WTC11 (cell line): Measurements from ENCODE around the gene CABP1. TPM values are rescaled to one million over a fixed set of nuclear protein-coding genes. Genes with fewer than 3 reads are reported as not detected.
"Not testable (repeated sequence)": the region's sequence is repeated elsewhere in the genome, so short reads cannot be mapped to it uniquely, and the experiment has no call there.

Experiments used
- ATAC-seq: fragments of 200-7000 bp; cut with Tn5 transposase; 2 replicates; pipeline ENCODE4 v1.10.0; 2021; ENCODE audit warnings: mild to moderate bottlenecking, moderate library complexity
- CTCF ChIA-PET: fragments of 300-600 bp; sonication (Branson Sonifier 250); formaldehyde crosslinking; loops from one replicate; lab custom pipeline; 2021; ENCODE audit warnings: antibody characterized with exemption; lab: Charles Lee
- POLR2A ChIA-PET: fragments of 350-600 bp; sonication (Branson Sonifier 250); formaldehyde crosslinking; loops from one replicate; lab custom pipeline; 2021; ENCODE audit warnings: antibody characterized with exemption; lab: Charles Lee
- DNase-seq: peaks from one replicate; pipeline ENCODE4 v3.0.0; 2021; ENCODE audit warnings: low spot score
- H3K27ac Mint-ChIP-seq: 2 replicates; pipeline ENCODE4 v1.8.0; 2021; ENCODE audit warnings: mixed read lengths
- H3K27me3 Mint-ChIP-seq: 2 replicates; pipeline ENCODE4 v1.8.0; 2021; ENCODE audit warnings: low read depth, mild to moderate bottlenecking, moderate library complexity, mixed read lengths
- H3K36me3 Mint-ChIP-seq: 2 replicates; pipeline ENCODE4 v1.8.0; 2021; ENCODE audit warnings: mixed read lengths
- H3K4me1 Mint-ChIP-seq: 2 replicates; pipeline ENCODE4 v1.8.0; 2022; ENCODE audit warnings: mixed read lengths
- H3K4me3 Mint-ChIP-seq: 2 replicates; pipeline ENCODE4 v1.8.0; 2021; ENCODE audit warnings: mild to moderate bottlenecking, moderate library complexity, mixed read lengths
- H3K9me3 Mint-ChIP-seq: 2 replicates; pipeline ENCODE4 v1.8.0; 2021; ENCODE audit warnings: mixed read lengths
- CBFB ChIP-seq: sonication (generic); formaldehyde crosslinking; IDR thresholded peaks from 2 replicates; pipeline ENCODE4 v1.8.1; 2022; ENCODE audit warnings: mild to moderate bottlenecking, low read depth, missing genetic modification reagents
- ETV6 ChIP-seq: sonication (generic); formaldehyde crosslinking; IDR thresholded peaks from 2 replicates; pipeline ENCODE4 v1.8.1; 2022; ENCODE audit warnings: mild to moderate bottlenecking, missing genetic modification reagents
- HMGA2 ChIP-seq: fragments of 250-450 bp; sonication (Bioruptor Pico); IDR thresholded peaks from 2 replicates; pipeline ENCODE4 v1.4.0; 2021; ENCODE audit warnings: mild to moderate bottlenecking, moderate library complexity
- JUN ChIP-seq: sonication (generic); formaldehyde crosslinking; IDR thresholded peaks from 2 replicates; pipeline ENCODE4 v1.8.0; 2023; ENCODE audit warnings: mild to moderate bottlenecking, missing genetic modification reagents
- NFATC4 ChIP-seq: fragments of 250-450 bp; sonication (Bioruptor Pico); IDR thresholded peaks from 2 replicates; pipeline ENCODE4 v1.9.0; 2021; ENCODE audit warnings: mild to moderate bottlenecking
- NR2C2 ChIP-seq: sonication (generic); formaldehyde crosslinking; IDR thresholded peaks from 2 replicates; pipeline ENCODE4 v1.8.0; 2022; ENCODE audit warnings: mild to moderate bottlenecking, missing genetic modification reagents
- OVOL2 ChIP-seq: fragments of 250-450 bp; sonication (Bioruptor Pico); IDR thresholded peaks from 2 replicates; pipeline ENCODE4 v1.9.0; 2021; ENCODE audit warnings: mild to moderate bottlenecking, borderline replicate concordance
- SMAD3 ChIP-seq: sonication (generic); formaldehyde crosslinking; IDR thresholded peaks from 2 replicates; pipeline ENCODE4 v1.8.0; 2022; ENCODE audit warnings: missing genetic modification reagents, mild to moderate bottlenecking, borderline replicate concordance
- ZBTB21 ChIP-seq: sonication (generic); formaldehyde crosslinking; IDR thresholded peaks from 2 replicates; pipeline ENCODE4 v1.8.1; 2023; ENCODE audit warnings: mild to moderate bottlenecking, missing genetic modification reagents, borderline replicate concordance
- ZNF219 ChIP-seq: sonication (generic); formaldehyde crosslinking; IDR thresholded peaks from 2 replicates; pipeline ENCODE4 v1.8.0; 2023; ENCODE audit warnings: missing genetic modification reagents, mild to moderate bottlenecking, borderline replicate concordance
- ZNF396 ChIP-seq: fragments of 250-450 bp; sonication (Bioruptor Pico); IDR thresholded peaks from 2 replicates; pipeline ENCODE4 v1.8.0; 2021; ENCODE audit warnings: mild to moderate bottlenecking, moderate library complexity, borderline replicate concordance
- ZNF423 ChIP-seq: fragments of 250-450 bp; sonication (Bioruptor Pico); IDR thresholded peaks from 2 replicates; pipeline ENCODE4 v2.1.2; 2022; ENCODE audit warnings: mild to moderate bottlenecking, moderate library complexity
- ZNF671 ChIP-seq: fragments of 250-450 bp; sonication (Bioruptor Pico); IDR thresholded peaks from 2 replicates; pipeline ENCODE4 v1.8.0; 2021; ENCODE audit warnings: mild to moderate bottlenecking
- total RNA-seq: library from RNA; stranded (reverse); gene quantifications from 3 replicates; pipeline ENCODE4 v1.2.3, GENCODE V29; 2021
- TF ChIP-seq, protein P1 (sequence below): fragments of 250-450 bp; sonication (Bioruptor Pico); IDR thresholded peaks from 2 replicates; pipeline ENCODE4 v1.9.0; 2021; ENCODE audit warnings: moderate library complexity, mild to moderate bottlenecking, inconsistent platforms, borderline replicate concordance
- TF ChIP-seq, protein P2 (sequence below): sonication (generic); formaldehyde crosslinking; IDR thresholded peaks from 2 replicates; pipeline ENCODE4 v1.8.1; 2023; ENCODE audit warnings: mild to moderate bottlenecking, missing genetic modification reagents, borderline replicate concordance
- TF ChIP-seq, protein P3 (sequence below): sonication (generic); formaldehyde crosslinking; IDR thresholded peaks from 2 replicates; pipeline ENCODE4 v1.8.1; 2022; ENCODE audit warnings: mild to moderate bottlenecking, moderate library complexity, missing genetic modification reagents
- TF ChIP-seq, protein P4 (sequence below): fragments of 250-450 bp; sonication (Bioruptor Pico); IDR thresholded peaks from 2 replicates; pipeline ENCODE4 v1.9.0; 2021; ENCODE audit warnings: mild to moderate bottlenecking
- TF ChIP-seq, protein P5 (sequence below): sonication (generic); formaldehyde crosslinking; conservative IDR thresholded peaks from 2 replicates; pipeline ENCODE4 v1.8.1; 2022; ENCODE audit warnings: mild to moderate bottlenecking, missing genetic modification reagents
- TF ChIP-seq, protein P6 (sequence below): sonication (generic); formaldehyde crosslinking; IDR thresholded peaks from 2 replicates; pipeline ENCODE4 v1.8.1; 2022; ENCODE audit warnings: low read depth, missing genetic modification reagents, borderline replicate concordance

CABP1 gene
- total RNA-seq, 1 experiment from 2014 or later, result 14.1 TPM

DNA sequence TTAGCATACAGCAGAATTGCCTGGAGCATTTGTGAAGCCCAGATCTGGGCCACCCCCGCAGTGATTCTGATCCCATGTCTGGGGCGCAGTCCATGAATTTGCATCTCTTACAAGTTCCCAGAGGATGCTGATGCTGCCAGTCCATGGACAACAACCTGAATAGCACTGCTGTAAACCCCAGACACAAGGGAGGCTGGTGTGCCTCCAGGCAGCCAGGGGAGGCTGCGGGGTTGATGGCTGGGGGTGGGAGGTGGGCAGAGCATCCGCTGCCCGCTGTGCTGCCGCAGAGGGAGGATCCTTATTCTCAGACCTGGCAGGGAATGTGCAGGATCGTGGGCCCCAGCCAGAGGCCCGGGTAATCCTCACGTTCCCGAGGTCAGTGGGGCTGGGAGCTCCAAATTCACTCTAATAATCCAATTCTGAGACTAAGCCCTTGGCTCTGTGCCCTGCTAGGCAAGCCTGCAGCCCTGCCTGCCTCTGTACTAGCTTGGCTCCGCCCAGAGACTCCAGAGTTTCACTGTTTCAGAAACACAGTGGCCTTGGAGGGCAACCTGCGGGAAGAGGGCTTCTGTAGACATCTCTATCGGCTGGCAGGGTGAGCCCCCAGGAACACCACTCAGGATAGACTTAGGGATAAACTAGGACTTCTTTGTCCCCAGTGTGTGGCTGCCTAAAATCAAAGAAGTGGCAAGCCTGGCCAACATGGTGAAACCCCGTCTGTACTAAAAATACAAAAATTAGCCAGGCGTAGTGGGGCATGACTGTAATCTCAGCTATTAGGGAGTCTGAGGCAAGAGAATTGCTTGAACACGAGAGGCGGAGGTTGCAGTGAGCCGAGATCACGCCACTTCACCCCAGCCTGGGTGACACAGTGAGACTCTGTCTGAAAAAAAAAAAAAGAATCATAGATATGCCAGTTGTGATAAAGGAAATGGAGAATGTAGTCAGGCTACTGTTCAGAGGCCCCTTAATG is 28.7 kb downstream of the CABP1 start:
- peak; percentile 30 for DNase-seq
- peaks cover 38% of the 10 kb centered on the region for H3K4me1 Mint-ChIP-seq
- peak; percentile 61 for ATAC-seq
- TF ChIP-seq ETV6 (CRISPR knock-in tag) (no peak), SMAD3 (CRISPR knock-in tag) (no peak), JUN (CRISPR knock-in tag) (no peak), OVOL2 (CRISPR knock-in tag) (no peak), NFATC4 (no peak), ZNF219 (no peak), ZNF671 (CRISPR knock-in tag) (no peak), ZNF396 (no peak), ZNF423 (CRISPR knock-in tag) (no peak), CBFB (CRISPR knock-in tag) (no peak), ZBTB21 (CRISPR knock-in tag) (no peak), NR2C2 (no peak), HMGA2 (CRISPR knock-in tag) (no peak)
- TF ChIP-seq, protein P1, sequence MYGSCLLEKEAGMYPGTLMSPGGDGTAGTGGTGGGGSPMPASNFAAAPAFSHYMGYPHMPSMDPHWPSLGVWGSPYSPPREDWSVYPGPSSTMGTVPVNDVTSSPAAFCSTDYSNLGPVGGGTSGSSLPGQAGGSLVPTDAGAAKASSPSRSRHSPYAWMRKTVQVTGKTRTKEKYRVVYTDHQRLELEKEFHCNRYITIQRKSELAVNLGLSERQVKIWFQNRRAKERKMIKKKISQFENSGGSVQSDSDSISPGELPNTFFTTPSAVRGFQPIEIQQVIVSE (CRISPR knock-in tag), result no peak
- TF ChIP-seq, protein P2, sequence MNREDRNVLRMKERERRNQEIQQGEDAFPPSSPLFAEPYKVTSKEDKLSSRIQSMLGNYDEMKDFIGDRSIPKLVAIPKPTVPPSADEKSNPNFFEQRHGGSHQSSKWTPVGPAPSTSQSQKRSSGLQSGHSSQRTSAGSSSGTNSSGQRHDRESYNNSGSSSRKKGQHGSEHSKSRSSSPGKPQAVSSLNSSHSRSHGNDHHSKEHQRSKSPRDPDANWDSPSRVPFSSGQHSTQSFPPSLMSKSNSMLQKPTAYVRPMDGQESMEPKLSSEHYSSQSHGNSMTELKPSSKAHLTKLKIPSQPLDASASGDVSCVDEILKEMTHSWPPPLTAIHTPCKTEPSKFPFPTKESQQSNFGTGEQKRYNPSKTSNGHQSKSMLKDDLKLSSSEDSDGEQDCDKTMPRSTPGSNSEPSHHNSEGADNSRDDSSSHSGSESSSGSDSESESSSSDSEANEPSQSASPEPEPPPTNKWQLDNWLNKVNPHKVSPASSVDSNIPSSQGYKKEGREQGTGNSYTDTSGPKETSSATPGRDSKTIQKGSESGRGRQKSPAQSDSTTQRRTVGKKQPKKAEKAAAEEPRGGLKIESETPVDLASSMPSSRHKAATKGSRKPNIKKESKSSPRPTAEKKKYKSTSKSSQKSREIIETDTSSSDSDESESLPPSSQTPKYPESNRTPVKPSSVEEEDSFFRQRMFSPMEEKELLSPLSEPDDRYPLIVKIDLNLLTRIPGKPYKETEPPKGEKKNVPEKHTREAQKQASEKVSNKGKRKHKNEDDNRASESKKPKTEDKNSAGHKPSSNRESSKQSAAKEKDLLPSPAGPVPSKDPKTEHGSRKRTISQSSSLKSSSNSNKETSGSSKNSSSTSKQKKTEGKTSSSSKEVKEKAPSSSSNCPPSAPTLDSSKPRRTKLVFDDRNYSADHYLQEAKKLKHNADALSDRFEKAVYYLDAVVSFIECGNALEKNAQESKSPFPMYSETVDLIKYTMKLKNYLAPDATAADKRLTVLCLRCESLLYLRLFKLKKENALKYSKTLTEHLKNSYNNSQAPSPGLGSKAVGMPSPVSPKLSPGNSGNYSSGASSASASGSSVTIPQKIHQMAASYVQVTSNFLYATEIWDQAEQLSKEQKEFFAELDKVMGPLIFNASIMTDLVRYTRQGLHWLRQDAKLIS (CRISPR knock-in tag), result no peak
- TF ChIP-seq, protein P3, sequence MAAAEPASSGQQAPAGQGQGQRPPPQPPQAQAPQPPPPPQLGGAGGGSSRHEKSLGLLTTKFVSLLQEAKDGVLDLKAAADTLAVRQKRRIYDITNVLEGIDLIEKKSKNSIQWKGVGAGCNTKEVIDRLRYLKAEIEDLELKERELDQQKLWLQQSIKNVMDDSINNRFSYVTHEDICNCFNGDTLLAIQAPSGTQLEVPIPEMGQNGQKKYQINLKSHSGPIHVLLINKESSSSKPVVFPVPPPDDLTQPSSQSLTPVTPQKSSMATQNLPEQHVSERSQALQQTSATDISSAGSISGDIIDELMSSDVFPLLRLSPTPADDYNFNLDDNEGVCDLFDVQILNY (CRISPR knock-in tag), result no peak
- TF ChIP-seq, protein P4, sequence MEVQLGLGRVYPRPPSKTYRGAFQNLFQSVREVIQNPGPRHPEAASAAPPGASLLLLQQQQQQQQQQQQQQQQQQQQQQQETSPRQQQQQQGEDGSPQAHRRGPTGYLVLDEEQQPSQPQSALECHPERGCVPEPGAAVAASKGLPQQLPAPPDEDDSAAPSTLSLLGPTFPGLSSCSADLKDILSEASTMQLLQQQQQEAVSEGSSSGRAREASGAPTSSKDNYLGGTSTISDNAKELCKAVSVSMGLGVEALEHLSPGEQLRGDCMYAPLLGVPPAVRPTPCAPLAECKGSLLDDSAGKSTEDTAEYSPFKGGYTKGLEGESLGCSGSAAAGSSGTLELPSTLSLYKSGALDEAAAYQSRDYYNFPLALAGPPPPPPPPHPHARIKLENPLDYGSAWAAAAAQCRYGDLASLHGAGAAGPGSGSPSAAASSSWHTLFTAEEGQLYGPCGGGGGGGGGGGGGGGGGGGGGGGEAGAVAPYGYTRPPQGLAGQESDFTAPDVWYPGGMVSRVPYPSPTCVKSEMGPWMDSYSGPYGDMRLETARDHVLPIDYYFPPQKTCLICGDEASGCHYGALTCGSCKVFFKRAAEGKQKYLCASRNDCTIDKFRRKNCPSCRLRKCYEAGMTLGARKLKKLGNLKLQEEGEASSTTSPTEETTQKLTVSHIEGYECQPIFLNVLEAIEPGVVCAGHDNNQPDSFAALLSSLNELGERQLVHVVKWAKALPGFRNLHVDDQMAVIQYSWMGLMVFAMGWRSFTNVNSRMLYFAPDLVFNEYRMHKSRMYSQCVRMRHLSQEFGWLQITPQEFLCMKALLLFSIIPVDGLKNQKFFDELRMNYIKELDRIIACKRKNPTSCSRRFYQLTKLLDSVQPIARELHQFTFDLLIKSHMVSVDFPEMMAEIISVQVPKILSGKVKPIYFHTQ (CRISPR knock-in tag), result no peak
- TF ChIP-seq, protein P5, sequence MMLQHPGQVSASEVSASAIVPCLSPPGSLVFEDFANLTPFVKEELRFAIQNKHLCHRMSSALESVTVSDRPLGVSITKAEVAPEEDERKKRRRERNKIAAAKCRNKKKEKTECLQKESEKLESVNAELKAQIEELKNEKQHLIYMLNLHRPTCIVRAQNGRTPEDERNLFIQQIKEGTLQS, result no peak
- TF ChIP-seq, protein P6, sequence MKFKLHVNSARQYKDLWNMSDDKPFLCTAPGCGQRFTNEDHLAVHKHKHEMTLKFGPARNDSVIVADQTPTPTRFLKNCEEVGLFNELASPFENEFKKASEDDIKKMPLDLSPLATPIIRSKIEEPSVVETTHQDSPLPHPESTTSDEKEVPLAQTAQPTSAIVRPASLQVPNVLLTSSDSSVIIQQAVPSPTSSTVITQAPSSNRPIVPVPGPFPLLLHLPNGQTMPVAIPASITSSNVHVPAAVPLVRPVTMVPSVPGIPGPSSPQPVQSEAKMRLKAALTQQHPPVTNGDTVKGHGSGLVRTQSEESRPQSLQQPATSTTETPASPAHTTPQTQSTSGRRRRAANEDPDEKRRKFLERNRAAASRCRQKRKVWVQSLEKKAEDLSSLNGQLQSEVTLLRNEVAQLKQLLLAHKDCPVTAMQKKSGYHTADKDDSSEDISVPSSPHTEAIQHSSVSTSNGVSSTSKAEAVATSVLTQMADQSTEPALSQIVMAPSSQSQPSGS (CRISPR knock-in tag), result no peak
- H3K27ac Mint-ChIP-seq, result peak overlapping the region; percentile 87
- peak overlapping the region; percentile 19 for H3K4me3 Mint-ChIP-seq
- ChIA-PET POLR2A (no interaction called here), CTCF (interaction anchor here (1.4 to 6.6 kb wide), 3 partner anchors 20 to 68 kb away, joined by 4 to 78 read pairs (median 10); no protein-coding TSS in a partner anchor)
- no peaks in the 10 kb centered on the region for H3K36me3 Mint-ChIP-seq
- H3K9me3 Mint-ChIP-seq, result no peaks in the 10 kb centered on the region
- H3K27me3 Mint-ChIP-seq, result no peaks in the 10 kb centered on the region

DNA sequence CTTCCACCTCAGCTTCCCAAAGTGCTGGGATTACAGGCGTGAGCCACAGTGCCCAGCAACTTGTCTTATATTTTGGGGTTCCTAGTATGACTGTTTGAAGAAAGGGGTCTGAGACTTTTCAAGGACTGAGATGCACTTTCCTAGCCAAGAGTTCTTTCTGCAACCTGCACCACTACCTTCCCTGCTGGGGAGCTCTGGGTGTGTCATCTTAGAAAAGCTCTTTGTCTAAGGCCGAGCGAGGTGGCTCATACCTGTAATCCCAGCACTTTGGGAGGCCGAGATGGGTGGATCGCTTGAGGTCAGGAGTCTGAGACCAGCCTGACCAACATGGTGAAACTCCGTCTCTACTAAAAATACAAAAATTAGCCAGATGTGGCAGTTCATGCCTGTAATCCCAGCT is 29.8 kb downstream of the CABP1 start:
- DNase-seq, H3K4me3 Mint-ChIP-seq, H3K9me3 Mint-ChIP-seq, ATAC-seq, H3K27me3 Mint-ChIP-seq, H3K36me3 Mint-ChIP-seq, POLR2A ChIA-PET: not testable (repeated sequence)
- Mint-ChIP-seq H3K4me1 (peaks cover 38% of the 10 kb centered on the region), H3K27ac (peak overlapping the region; percentile 48; the same call in 1 of the 2 replicates)
- CTCF ChIA-PET, result interaction anchor here (0.7 to 6.6 kb wide), 3 partner anchors 21 to 35 kb away, joined by 3 to 78 read pairs (median 3); no protein-coding TSS in a partner anchor
